Measurements from ENCODE around the gene RAX2. TPM values are rescaled to one million over a fixed set of nuclear protein-coding genes. Genes with fewer than 3 reads are reported as not detected.

The RAX2 gene
- not detected for total RNA-seq
- long read RNA-seq: 0 reads

DNA sequence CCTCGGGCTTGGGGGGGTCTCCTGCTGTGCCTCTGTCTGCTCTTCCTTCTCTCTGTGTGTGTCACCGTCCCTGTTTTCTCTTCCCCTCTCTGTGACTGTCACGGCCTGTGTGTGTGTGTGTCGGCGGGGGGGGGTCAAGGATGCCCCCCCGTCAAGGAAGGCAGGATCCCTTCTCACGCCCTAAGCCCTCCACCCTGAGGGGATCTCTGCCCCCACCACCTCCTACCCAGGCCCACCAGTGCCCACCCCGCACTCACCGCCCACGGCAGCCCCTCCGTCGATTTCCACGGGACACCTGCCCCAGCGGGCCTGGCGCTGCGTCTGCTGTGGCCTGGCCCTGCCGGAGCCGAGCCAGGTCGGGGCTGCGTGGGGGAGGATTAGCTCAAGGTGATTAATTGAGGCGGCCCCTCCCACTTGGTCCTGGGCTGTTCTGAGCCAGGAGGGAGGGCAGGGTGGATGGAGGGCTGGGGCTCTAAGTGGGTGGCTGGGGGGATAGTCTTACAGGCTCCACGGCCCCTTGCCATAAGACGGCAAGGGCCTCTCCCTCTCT, at the start of gene RAX2:
Gene RAX2, minus strand, starts transcription at position 323 of the 550 bp plus-strand sequence. CDS start 486 bp downstream, outside the sequence.
- no peaks in the 10 kb centered on the region for H3K4me1 ChIP-seq
- no peak for DNase-seq
- intact Hi-C loops (cut with DNase I): no loop called here

DNA sequence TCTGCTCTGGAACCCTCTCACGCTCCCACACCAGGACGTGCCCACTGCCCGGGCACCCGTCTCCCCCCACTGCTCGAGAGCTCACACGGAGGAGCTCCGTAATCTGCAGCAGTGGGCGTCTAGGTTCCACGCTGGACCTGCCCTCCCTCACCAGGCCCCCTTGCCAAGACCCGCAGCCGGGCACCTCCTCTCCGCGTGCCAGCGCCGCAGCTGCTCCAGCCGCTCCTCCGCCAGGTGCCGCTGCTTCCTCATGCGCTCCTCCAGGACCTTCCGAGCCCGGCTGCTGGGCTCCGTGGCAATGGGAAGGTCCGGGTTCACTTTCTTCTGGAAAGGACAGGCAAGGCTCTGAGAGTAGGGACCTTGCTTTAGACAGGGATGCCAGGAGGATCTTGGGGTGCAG, 49.1 kb upstream of the RAX2 start:
- H3K4me3 ChIP-seq: no peak overlapping the region
- no peak for ATAC-seq

More for the DNA sequence above, at the start of gene RAX2:
- no peak for ATAC-seq
- H3K36me3 ChIP-seq: peaks cover 11% of the 10 kb centered on the region
- H3K27ac ChIP-seq: no peak within 1 kb of the TSS
- H3K4me3 ChIP-seq: no peak within 1 kb of the TSS
- no peaks in the 10 kb centered on the region for H3K27me3 ChIP-seq
- TF ChIP-seq, protein P1, sequence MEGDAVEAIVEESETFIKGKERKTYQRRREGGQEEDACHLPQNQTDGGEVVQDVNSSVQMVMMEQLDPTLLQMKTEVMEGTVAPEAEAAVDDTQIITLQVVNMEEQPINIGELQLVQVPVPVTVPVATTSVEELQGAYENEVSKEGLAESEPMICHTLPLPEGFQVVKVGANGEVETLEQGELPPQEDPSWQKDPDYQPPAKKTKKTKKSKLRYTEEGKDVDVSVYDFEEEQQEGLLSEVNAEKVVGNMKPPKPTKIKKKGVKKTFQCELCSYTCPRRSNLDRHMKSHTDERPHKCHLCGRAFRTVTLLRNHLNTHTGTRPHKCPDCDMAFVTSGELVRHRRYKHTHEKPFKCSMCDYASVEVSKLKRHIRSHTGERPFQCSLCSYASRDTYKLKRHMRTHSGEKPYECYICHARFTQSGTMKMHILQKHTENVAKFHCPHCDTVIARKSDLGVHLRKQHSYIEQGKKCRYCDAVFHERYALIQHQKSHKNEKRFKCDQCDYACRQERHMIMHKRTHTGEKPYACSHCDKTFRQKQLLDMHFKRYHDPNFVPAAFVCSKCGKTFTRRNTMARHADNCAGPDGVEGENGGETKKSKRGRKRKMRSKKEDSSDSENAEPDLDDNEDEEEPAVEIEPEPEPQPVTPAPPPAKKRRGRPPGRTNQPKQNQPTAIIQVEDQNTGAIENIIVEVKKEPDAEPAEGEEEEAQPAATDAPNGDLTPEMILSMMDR (IDR thresholded peaks at IDR 0.05): no peak
- no peaks in the 10 kb centered on the region for H3K9me3 ChIP-seq

DNA sequence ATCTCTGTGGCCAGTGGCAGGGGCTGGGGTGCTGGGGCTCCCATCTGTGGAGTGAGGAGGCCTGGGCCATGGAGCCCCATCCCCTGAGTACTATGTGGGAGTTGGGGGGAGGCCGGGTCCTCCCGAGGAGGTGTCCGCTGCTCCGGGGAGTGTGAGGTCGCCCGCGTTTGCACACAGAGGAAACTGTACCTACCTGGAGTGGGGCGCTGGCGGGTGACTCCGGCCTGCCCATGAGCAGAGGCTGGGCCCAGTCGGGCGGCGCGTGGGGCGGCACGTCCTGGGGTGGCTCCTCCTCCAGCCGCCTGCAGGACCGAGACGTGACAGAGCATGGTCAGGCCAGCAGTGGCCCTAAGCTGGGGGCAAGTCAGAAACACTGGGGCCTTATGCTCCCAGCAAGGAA, 48.0 kb upstream of the RAX2 start:
- no peaks in the 10 kb centered on the region for H3K9me3 ChIP-seq
- H3K27ac ChIP-seq: no peak overlapping the region
- no peaks in the 10 kb centered on the region for H3K27me3 ChIP-seq
- H3K4me1 ChIP-seq: no peaks in the 10 kb centered on the region
- ATAC-seq (no peak), DNase-seq (no peak)
- TF ChIP-seq, protein P1 (IDR thresholded peaks at IDR 0.05): no peak
- H3K4me3 ChIP-seq: no peak overlapping the region
- intact Hi-C loops (cut with DNase I): no loop called here
- no peaks in the 10 kb centered on the region for H3K36me3 ChIP-seq

More for the DNA sequence above, 49.1 kb upstream of the RAX2 start:
- no peaks in the 10 kb centered on the region for H3K36me3 ChIP-seq
- no peaks in the 10 kb centered on the region for H3K4me1 ChIP-seq
- intact Hi-C loops (cut with DNase I): no loop called here
- no peak overlapping the region for H3K27ac ChIP-seq
- no peak for DNase-seq
- H3K27me3 ChIP-seq: no peaks in the 10 kb centered on the region
- TF ChIP-seq, protein P1 (IDR thresholded peaks at IDR 0.05): no peak
- no peaks in the 10 kb centered on the region for H3K9me3 ChIP-seq

DNA sequence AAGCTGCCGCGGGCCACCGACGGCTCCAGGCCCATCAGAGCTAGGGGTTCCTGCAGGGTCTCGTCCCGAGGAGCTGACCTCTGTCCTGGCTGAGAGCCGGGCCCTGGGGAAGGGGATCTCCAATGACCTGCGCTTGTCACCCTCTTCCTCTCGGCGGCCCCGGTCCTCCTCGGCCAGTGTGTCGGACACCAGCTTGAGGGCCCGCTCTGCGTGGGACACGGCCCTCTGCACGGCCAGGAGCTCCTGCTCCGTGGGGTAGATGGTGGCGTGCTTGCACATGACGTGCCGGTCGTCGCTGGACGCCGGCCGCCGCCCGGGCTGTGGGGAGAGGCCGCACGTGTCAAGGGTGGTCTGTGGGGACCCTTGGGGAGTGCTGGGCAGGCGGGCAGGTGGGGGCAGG, 46.9 kb upstream of the RAX2 start:
- Histone ChIP-seq H3K27ac (peak overlapping the region; percentile 55), H3K27me3 (no peaks in the 10 kb centered on the region), H3K36me3 (no peaks in the 10 kb centered on the region), H3K4me1 (no peaks in the 10 kb centered on the region), H3K9me3 (no peaks in the 10 kb centered on the region), H3K4me3 (no peak overlapping the region)
- no peak for ATAC-seq
- intact Hi-C loops (cut with DNase I): no loop called here
- DNase-seq: no peak
- TF ChIP-seq, protein P1 (IDR thresholded peaks at IDR 0.05): no peak

DNA sequence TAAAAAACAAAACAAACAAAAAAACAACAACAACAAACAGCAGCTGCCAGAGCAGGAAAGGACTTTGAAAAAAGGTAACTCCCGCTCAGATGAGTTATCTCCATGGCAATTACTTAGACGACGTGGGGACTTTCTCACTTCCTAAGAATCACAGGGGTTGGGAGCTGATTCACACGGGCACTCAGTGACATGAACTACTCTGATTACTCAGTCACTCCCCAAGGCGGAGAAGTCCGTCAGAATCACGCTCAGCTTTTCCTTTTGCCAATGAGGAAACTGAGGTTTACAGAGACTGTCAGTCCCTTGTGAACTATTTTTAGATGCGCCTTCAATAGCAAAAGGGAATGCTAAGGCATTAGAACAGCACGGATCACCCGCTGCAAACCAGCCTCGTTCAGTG, 46.4 kb upstream of the RAX2 start:
- Histone ChIP-seq H3K27ac (peak overlapping the region; percentile 55), H3K4me1 (peaks cover 3% of the 10 kb centered on the region), H3K9me3 (no peaks in the 10 kb centered on the region), H3K4me3 (no peak overlapping the region), H3K27me3 (no peaks in the 10 kb centered on the region), H3K36me3 (no peaks in the 10 kb centered on the region)
- DNase-seq (no peak), ATAC-seq (peak; percentile 47)
- TF ChIP-seq, protein P1 (IDR thresholded peaks at IDR 0.05): no peak
- intact Hi-C loops (cut with DNase I): no loop called here

DNA sequence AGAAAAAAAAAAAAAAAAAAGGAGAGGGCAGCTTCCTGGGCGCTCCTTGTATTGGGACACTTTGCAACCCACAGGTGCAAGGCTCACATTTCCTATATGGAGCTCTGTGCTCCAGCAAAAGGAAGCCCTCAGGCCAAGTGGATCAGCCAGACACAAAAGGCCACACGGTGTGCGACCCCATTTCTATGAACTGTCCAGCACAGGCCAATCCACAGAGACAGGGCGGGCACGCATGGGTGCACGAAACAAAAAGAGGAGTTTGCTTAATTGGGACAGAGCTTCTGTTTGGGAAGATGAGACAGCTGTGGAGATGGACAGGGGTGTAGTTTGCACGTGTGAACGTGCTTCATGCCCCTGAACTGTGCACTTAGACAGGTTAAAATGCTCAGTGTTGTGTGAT, 45.7 kb upstream of the RAX2 start:
- ATAC-seq: no peak
- intact Hi-C loops (cut with DNase I): no loop called here
- no peak overlapping the region for H3K27ac ChIP-seq
- no peaks in the 10 kb centered on the region for H3K36me3 ChIP-seq
- TF ChIP-seq, protein P1 (IDR thresholded peaks at IDR 0.05): no peak
- no peak for DNase-seq
- no peaks in the 10 kb centered on the region for H3K9me3 ChIP-seq
- peaks cover 10% of the 10 kb centered on the region for H3K4me1 ChIP-seq
- no peak overlapping the region for H3K4me3 ChIP-seq
- H3K27me3 ChIP-seq: no peaks in the 10 kb centered on the region

Measured in upper lobe of right lung (tissue), 1 donor.